HCT116 (cell line): ENCODE measurements around the gene ARMC2.

ENCODE experiments used
- CTCF ChIP-seq, 3 experiments: fragments of 200-600 bp in 1 of 3; sonication (generic) in 1 of 3; IDR thresholded peaks in 2 of 3; conservative IDR thresholded peaks in 1 of 3; 2 replicates each; pipeline ENCODE4 v1.5.1; 2012 to 2017; ENCODE audit warnings: low read depth in 2 of 3, low read length in 2 of 3, antibody characterized with exemption in 1 of 3, borderline replicate concordance in 1 of 3, control low read depth in 1 of 3, mild to moderate bottlenecking in 1 of 3, mixed read lengths in 1 of 3, mixed run types in 1 of 3, moderate library complexity in 1 of 3; ENCODE audit not compliant: insufficient read depth in 1 of 3
- EZH2 ChIP-seq: fragments of 200-600 bp; sonication (generic); IDR thresholded peaks from 2 replicates; pipeline ENCODE4 v1.6.1; 2017; ENCODE audit warnings: antibody characterized with exemption, mixed run types
- EZH2phosphoT487 ChIP-seq: fragments of 200-600 bp; IDR thresholded peaks from 2 replicates; pipeline ENCODE4 v1.6.1; 2018; ENCODE audit warnings: antibody characterized with exemption, borderline replicate concordance
- POLR2A ChIP-seq: IDR thresholded peaks from 2 replicates; pipeline ENCODE4 v1.7.0; 2011; ENCODE audit warnings: borderline replicate concordance; ENCODE audit not compliant: insufficient read depth, insufficient read length; ENCODE audit errors: extremely low read depth
- POLR2AphosphoS5 ChIP-seq: IDR thresholded peaks from 2 replicates; pipeline ENCODE4 v1.6.1; 2011; ENCODE audit warnings: mild to moderate bottlenecking, low read depth, low read length, moderate library complexity
- RAD21 ChIP-seq: IDR thresholded peaks from 2 replicates; pipeline ENCODE4 v1.6.1; 2012; ENCODE audit warnings: low read depth, mild to moderate bottlenecking
- SIN3A ChIP-seq: IDR thresholded peaks from 2 replicates; pipeline ENCODE4 v1.6.1; 2012; ENCODE audit warnings: low read depth
- TCF7L2 ChIP-seq: IDR thresholded peaks from 2 replicates; pipeline ENCODE4 v1.7.0; 2011; ENCODE audit warnings: borderline replicate concordance, inconsistent platforms; ENCODE audit not compliant: insufficient read depth, insufficient read length; ENCODE audit errors: extremely low read depth
- YY1 ChIP-seq: IDR thresholded peaks from 2 replicates; pipeline ENCODE4 v1.6.1; 2011; ENCODE audit warnings: low read length, low read depth, moderate library complexity, mild to moderate bottlenecking; ENCODE audit not compliant: insufficient replicate concordance; ENCODE audit errors: extremely low read depth
- ZNF274 ChIP-seq: fragments of 200-500 bp; sonication (Bioruptor generic); IDR thresholded peaks from 2 replicates; pipeline ENCODE4 v1.6.1; 2014; ENCODE audit warnings: mild to moderate bottlenecking, low read depth, low read length, inconsistent platforms
- TF ChIP-seq, protein P1 (sequence below): IDR thresholded peaks from 2 replicates; pipeline ENCODE4 v1.6.1; 2012

DNA sequence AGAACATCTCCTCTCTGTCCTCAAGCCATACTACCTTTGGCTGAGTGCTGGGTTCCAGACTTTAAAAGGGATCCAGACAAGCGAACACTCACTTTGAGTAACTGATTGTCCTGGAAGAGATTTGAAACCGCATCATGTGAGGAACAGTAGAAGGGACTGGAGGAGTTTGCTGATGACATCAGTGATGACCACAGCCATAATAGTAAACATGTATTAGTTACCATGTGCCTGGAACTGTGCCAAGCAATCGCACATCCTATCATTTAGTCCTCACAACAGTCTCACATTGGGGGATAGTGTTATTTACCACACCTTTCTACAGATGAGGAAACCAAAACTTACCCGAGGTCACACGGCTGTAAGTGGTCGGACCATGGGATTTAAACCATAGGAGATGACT lies 39.8 kb downstream of the ARMC2 start:
- TF ChIP-seq, protein P1, sequence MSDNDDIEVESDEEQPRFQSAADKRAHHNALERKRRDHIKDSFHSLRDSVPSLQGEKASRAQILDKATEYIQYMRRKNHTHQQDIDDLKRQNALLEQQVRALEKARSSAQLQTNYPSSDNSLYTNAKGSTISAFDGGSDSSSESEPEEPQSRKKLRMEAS, result no peak
- TF ChIP-seq TCF7L2 (no peak), POLR2A (no peak), CTCF (IDR thresholded peaks at IDR 0.05 in 2 of 3, conservative IDR thresholded peaks at IDR 0.05 in 1 of 3; ENCODE audit: borderline replicate concordance in 1 of 3, insufficient read depth in 1 of 3, low read depth in 2 of 3, low read length in 2 of 3) (no peak), EZH2 (no peak), RAD21 (no peak), POLR2AphosphoS5 (no peak), ZNF274 (no peak), EZH2phosphoT487 (no peak), SIN3A (no peak), YY1 (no peak)
